Ascending aorta (tissue), 2 donors: ENCODE data around the gene MYD88. TPM values are rescaled to one million over a fixed set of nuclear protein-coding genes. Genes with fewer than 3 reads are reported as not detected.

Experiments
- DNase-seq, 2 donors: peaks; one replicate each; pipeline ENCODE4 v3.0.0-alpha.2; 2019; ENCODE audit warnings: low spot score in 2 of 2
- H3K27ac ChIP-seq, 2 donors: fragments of 200-600 bp; sonication (generic); one replicate each; pipeline ENCODE4 v1.5.1; 2016 to 2017; ENCODE audit warnings: mild to moderate bottlenecking in 1 of 2
- H3K27me3 ChIP-seq: fragments of 200-600 bp; sonication (generic); one replicate; pipeline ENCODE4 v1.5.1; 2017
- H3K36me3 ChIP-seq, 2 donors: fragments of 200-600 bp; sonication (generic); one replicate each; pipeline ENCODE4 v1.5.1; 2016
- H3K4me1 ChIP-seq, 2 donors: fragments of 200-600 bp; sonication (generic); one replicate each; pipeline ENCODE4 v1.5.1; 2016 to 2017; ENCODE audit warnings: mild to moderate bottlenecking in 1 of 2
- H3K4me3 ChIP-seq, 2 donors: fragments of 200-600 bp; sonication (generic); one replicate each; pipeline ENCODE4 v1.5.1; 2016 to 2017; ENCODE audit warnings: mild to moderate bottlenecking in 1 of 2
- H3K9me3 ChIP-seq, 2 donors: fragments of 200-600 bp; sonication (generic); one replicate each; pipeline ENCODE4 v1.5.1; 2016
- CTCF ChIP-seq, 3 experiments: fragments of 200-600 bp in 2 of 3; fragments of 450-650 bp in 1 of 3; sonication (generic) in 2 of 3; IDR thresholded peaks; one replicate each; pipeline ENCODE4 v1.5.1; 2016 to 2019; ENCODE audit warnings: antibody characterized with exemption in 3 of 3, mild to moderate bottlenecking in 1 of 3, moderate library complexity in 1 of 3
- intact Hi-C: fragments of 100-400 bp; cut with DNase I; formaldehyde crosslinking; loops from one replicate; pipeline ENCODE4 v1.15.1; 2023
- total RNA-seq: library from RNA; depleted of rRNA; stranded (reverse); fragments of >200 nt; gene quantifications from one replicate; pipeline ENCODE4 v1.1.0, GENCODE V29; 2016

MYD88 gene
- total RNA-seq, 1 donor from 2014 or later: 38.8 TPM

GRCh38 chr3:38136393-38136776 lies 2.1 kb upstream of the MYD88 start:
- intact Hi-C loops: loop anchor here (2.0 to 10.0 kb wide), 4 partner anchors 110 to 1142 kb away; partner anchors contain the start of genes ACVR2B, EPM2AIP1, MLH1 and XYLB
- H3K27me3 ChIP-seq: no peaks in the 10 kb centered on the region
- H3K4me1 ChIP-seq: peaks cover 0 to 28% of the 10 kb centered on the region in 2 donors
- H3K36me3 ChIP-seq: peaks cover 25 to 38% of the 10 kb centered on the region in 2 donors
- H3K9me3 ChIP-seq: no peaks in the 10 kb centered on the region
- TF ChIP-seq CTCF (IDR thresholded peaks at IDR 0.05): no peak
- peak overlapping the region; percentile 87 to 98 for H3K4me3 ChIP-seq
- DNase-seq: peak in 1 of 2 donors; percentile 67
- peak overlapping the region; percentile 68 to 75 for H3K27ac ChIP-seq

- DNase-seq: peak; percentile 99 to 100
- Histone ChIP-seq H3K27me3 (no peaks in the 10 kb centered on the region), H3K36me3 (peaks cover 25 to 38% of the 10 kb centered on the region in 2 donors), H3K9me3 (no peaks in the 10 kb centered on the region), H3K4me3 (peak within 1 kb of the TSS; percentile 87 to 98), H3K4me1 (peaks cover 0 to 28% of the 10 kb centered on the region in 2 donors), H3K27ac (peak within 1 kb of the TSS; percentile 90 to 97)
- intact Hi-C loops: loop anchor here (1.0 to 10.0 kb wide), 5 partner anchors 28 to 1142 kb away; partner anchors contain the start of genes ACVR2B, EPM2AIP1, MLH1 and OXSR1
- TF ChIP-seq CTCF (IDR thresholded peaks at IDR 0.05): no peak
Measured at GRCh38 chr3:38136777-38137614, 1.5 kb upstream of the MYD88 start, which contains the start of gene ACAA1. Gene ACAA1, minus strand, starts transcription at chr3:38137127. Its CDS starts 92 bp downstream, at chr3:38137035.

- H3K4me1 ChIP-seq: peaks cover 0 to 28% of the 10 kb centered on the region in 2 donors
- intact Hi-C loops: loop anchor here (1.0 to 10.0 kb wide), 5 partner anchors 28 to 1143 kb away; partner anchors contain the start of genes ACVR2B, EPM2AIP1, MLH1 and OXSR1
- TF ChIP-seq CTCF (IDR thresholded peaks at IDR 0.05): no peak
- H3K27me3 ChIP-seq: no peaks in the 10 kb centered on the region
- DNase-seq: peak in 1 of 2 donors; percentile 69
- H3K36me3 ChIP-seq: peaks cover 21 to 32% of the 10 kb centered on the region in 2 donors
- no peaks in the 10 kb centered on the region for H3K9me3 ChIP-seq
- H3K27ac ChIP-seq: peak overlapping the region; percentile 90 to 97
- peak overlapping the region; percentile 87 to 88 for H3K4me3 ChIP-seq
Measured at GRCh38 chr3:38137615-38138348, 679 bp upstream of the MYD88 start.

GRCh38 chr3:38139191-38139590 lies 730 bp downstream of the MYD88 start:
- H3K27me3 ChIP-seq: no peaks in the 10 kb centered on the region
- TF ChIP-seq CTCF (IDR thresholded peaks at IDR 0.05): no peak
- intact Hi-C loops: loop anchor here (5.0 to 10.0 kb wide), 3 partner anchors 208 to 1144 kb away; partner anchors contain the start of genes ACVR2B, EPM2AIP1, MLH1 and XYLB
- peaks cover 6 to 18% of the 10 kb centered on the region in 2 donors for H3K36me3 ChIP-seq
- H3K4me1 ChIP-seq: peaks cover 0 to 28% of the 10 kb centered on the region in 2 donors
- H3K4me3 ChIP-seq: peak overlapping the region; percentile 87 to 88
- peak overlapping the region; percentile 90 to 97 for H3K27ac ChIP-seq
- peak in 1 of 2 donors; percentile 61 for DNase-seq
- no peaks in the 10 kb centered on the region for H3K9me3 ChIP-seq

- H3K4me3 ChIP-seq: peak overlapping the region; percentile 87 to 88
- H3K36me3 ChIP-seq: peaks cover 5 to 16% of the 10 kb centered on the region in 2 donors
- H3K9me3 ChIP-seq: no peaks in the 10 kb centered on the region
- no peak for TF ChIP-seq CTCF (IDR thresholded peaks at IDR 0.05)
- intact Hi-C loops: loop anchor here (5.0 to 10.0 kb wide), 3 partner anchors 208 to 1145 kb away; partner anchors contain the start of genes ACVR2B, EPM2AIP1, MLH1 and XYLB
- peak overlapping the region in 1 of 2 donors; percentile 90 for H3K27ac ChIP-seq
- peak in 1 of 2 donors; percentile 53 for DNase-seq
- H3K27me3 ChIP-seq: no peaks in the 10 kb centered on the region
- peaks cover 0 to 27% of the 10 kb centered on the region in 2 donors for H3K4me1 ChIP-seq
Measured at GRCh38 chr3:38139652-38140051, 1.2 kb downstream of the MYD88 start.
